SHP77 treated with DMSO at 0.1 percent for 48 hours (cell line): Measurements from ENCODE around the gene OR5H2.
"Not testable (repeated sequence)": the region's sequence is repeated elsewhere in the genome, so short reads cannot be mapped to it uniquely, and the experiment has no call there.

Source experiments
- DNase-seq: peaks from one replicate; lab custom pipeline; 2025; lab: John Stamatoyannopoulos, UW

Gene OR5H2

GRCh38 chr3:98282205-98282604 is at the start of gene OR5H2:
OR5H2 (plus strand) TSS chr3:98282505; CDS start chr3:98282903, 398 bp downstream.
- DNase-seq = no peak

GRCh38 chr3:98233468-98233867 is 48.8 kb upstream of the OR5H2 start:
- DNase-seq = no peak

- DNase-seq = no peak
Measured at GRCh38 chr3:98240131-98240530, 42.2 kb upstream of the OR5H2 start.

GRCh38 chr3:98242155-98242554 is 40.1 kb upstream of the OR5H2 start:
- no peak for DNase-seq

GRCh38 chr3:98243843-98244242 is 38.5 kb upstream of the OR5H2 start:
- no peak for DNase-seq

GRCh38 chr3:98246142-98246541 is 36.2 kb upstream of the OR5H2 start:
- DNase-seq = no peak

- not testable (repeated sequence) for DNase-seq
Measured at GRCh38 chr3:98256026-98256425, 26.3 kb upstream of the OR5H2 start.

GRCh38 chr3:98259707-98260106 is 22.6 kb upstream of the OR5H2 start:
- no peak for DNase-seq

- no peak for DNase-seq
Measured at GRCh38 chr3:98262046-98262445, 20.3 kb upstream of the OR5H2 start.

GRCh38 chr3:98263944-98264343 is 18.4 kb upstream of the OR5H2 start, which contains the start of gene OR5H6:
OR5H6 (plus strand) TSS chr3:98264244; CDS start chr3:98264333, 89 bp downstream.
- DNase-seq = no peak

GRCh38 chr3:98269846-98270245 is 12.5 kb upstream of the OR5H2 start:
- no peak for DNase-seq

- DNase-seq = no peak
Measured at GRCh38 chr3:98272126-98272525, 10.2 kb upstream of the OR5H2 start.

- no peak for DNase-seq
Measured at GRCh38 chr3:98274914-98275313, 7.4 kb upstream of the OR5H2 start.

- no peak for DNase-seq
Measured at GRCh38 chr3:98290916-98291315, 8.6 kb downstream of the OR5H2 start.

GRCh38 chr3:98291332-98291957 is 9.1 kb downstream of the OR5H2 start:
- DNase-seq = no peak

- no peak for DNase-seq
Measured at GRCh38 chr3:98322101-98322500, 39.8 kb downstream of the OR5H2 start.

- no peak for DNase-seq
Measured at GRCh38 chr3:98322686-98323085, 40.4 kb downstream of the OR5H2 start.

GRCh38 chr3:98323425-98323824 is 41.1 kb downstream of the OR5H2 start:
- no peak for DNase-seq

GRCh38 chr3:98325055-98325454 is 42.8 kb downstream of the OR5H2 start:
- no peak for DNase-seq

GRCh38 chr3:98326105-98326893 is 44.0 kb downstream of the OR5H2 start:
- DNase-seq = no peak

GRCh38 chr3:98326945-98327344 is 44.6 kb downstream of the OR5H2 start:
- no peak for DNase-seq

GRCh38 chr3:98328933-98329332 is 46.6 kb downstream of the OR5H2 start:
- DNase-seq = no peak

GRCh38 chr3:98329392-98330124 is 47.3 kb downstream of the OR5H2 start:
- peak; percentile 74 for DNase-seq
